Erythroblast (primary cell): ENCODE measurements around the gene NAV3.

Experiments
- GATA1 ChIP-seq: IDR thresholded peaks from 2 replicates; pipeline ENCODE4 v1.6.1; 2011; ENCODE audit warnings: low read depth, mild to moderate bottlenecking, control low read depth, low read length, moderate library complexity
- POLR2A ChIP-seq: IDR thresholded peaks from 2 replicates; pipeline ENCODE4 v1.6.1; 2011; ENCODE audit warnings: mild to moderate bottlenecking, low read length

GRCh38 chr12:77993658-77994057 lies 163.0 kb downstream of the NAV3 start:
- TF ChIP-seq POLR2A (no peak), GATA1 (no peak)
